ENCODE data around the gene SH3RF3. TPM values are rescaled to one million over a fixed set of nuclear protein-coding genes. Genes with fewer than 3 reads are reported as not detected.

The SH3RF3 gene
- total RNA-seq, 2 experiments from 2014 or later = 1.9 to 2.3 TPM

DNA sequence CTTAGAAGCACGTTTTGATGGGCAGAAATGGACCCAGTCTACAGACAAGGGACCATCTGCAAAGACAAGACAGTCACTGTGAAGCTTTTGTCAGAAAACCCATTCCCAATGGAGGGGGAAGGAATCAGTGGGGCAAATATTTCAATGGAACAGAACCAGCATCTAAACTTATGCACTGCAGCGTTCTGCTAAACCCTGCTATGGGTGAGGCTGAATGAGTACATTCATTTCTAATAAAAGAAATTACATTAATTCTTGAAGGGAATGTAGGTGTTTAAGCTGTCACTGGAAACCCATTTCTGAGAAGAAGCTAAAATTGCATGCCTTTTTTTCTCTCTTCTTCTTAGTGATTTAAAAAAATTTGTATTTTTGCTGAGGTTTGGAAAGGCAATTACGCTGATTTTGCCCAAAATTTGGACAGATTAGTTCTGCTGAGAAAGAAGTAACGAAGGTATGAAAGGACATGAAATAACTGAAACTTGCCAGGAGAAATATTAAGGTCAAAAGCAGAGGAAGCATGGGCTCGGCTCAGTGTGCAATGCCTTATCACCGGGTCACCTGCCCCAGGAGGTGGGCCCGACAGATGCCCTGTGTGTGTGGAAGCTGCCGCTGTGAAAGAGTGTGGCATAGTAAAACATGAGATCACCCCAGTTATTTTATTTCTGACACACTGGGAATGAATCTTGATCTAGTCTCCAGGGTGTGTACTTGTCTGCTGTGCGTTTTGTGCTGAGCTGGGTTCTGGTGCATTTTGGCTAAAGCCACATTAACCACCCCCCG is 24.2 kb downstream of the SH3RF3 start:
- Mint-ChIP-seq H3K27ac (no peak overlapping the region), H3K27me3 (no peaks in the 10 kb centered on the region), H3K4me1 (ENCODE audit: low read depth) (peaks cover 25% of the 10 kb centered on the region), H3K9me3 (no peaks in the 10 kb centered on the region), H3K36me3 (ENCODE audit: low read depth) (no peaks in the 10 kb centered on the region), H3K4me3 (no peak overlapping the region)
- no peak for DNase-seq
- TF ChIP-seq CTCF (IDR thresholded peaks at IDR 0.05) = no peak
- ChIA-PET POLR2A (no interaction called here), CTCF (interaction anchor here (0.8 kb wide), 1 partner anchor 88 kb away, joined by 4 read pairs; no protein-coding TSS in a partner anchor)
- intact Hi-C loops (cut with micrococcal nuclease) = no loop called here
- ATAC-seq = no peak

DNA sequence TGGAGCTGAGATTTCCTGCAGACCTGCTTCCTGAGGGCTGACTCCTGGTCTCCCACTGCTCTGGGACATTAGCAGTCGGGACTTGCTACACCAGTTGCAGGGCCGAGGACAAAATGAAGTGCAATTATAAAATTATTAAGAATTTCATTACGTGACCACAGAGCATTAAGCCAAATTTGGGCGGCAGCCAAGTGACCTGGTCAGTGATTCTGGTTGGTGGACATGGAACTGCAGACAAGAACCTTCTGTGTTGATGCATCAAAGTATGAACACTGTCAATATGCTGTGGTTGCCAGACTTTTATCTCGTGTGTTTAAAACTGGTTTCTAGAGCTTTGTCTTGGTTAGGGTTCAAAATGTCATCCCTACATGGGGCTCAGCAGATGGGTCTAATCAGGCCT is 24.8 kb downstream of the SH3RF3 start:
- no peaks in the 10 kb centered on the region for H3K36me3 Mint-ChIP-seq (ENCODE audit: low read depth)
- POLR2A ChIA-PET = no interaction called here
- H3K9me3 Mint-ChIP-seq = no peaks in the 10 kb centered on the region
- intact Hi-C loops (cut with micrococcal nuclease) = no loop called here
- ATAC-seq = no peak
- CTCF ChIA-PET = interaction anchor here (0.8 kb wide), 1 partner anchor 87 kb away, joined by 4 read pairs; no protein-coding TSS in a partner anchor
- no peak for TF ChIP-seq CTCF (IDR thresholded peaks at IDR 0.05)
- peaks cover 20% of the 10 kb centered on the region for H3K4me1 Mint-ChIP-seq (ENCODE audit: low read depth)
- no peak overlapping the region for H3K4me3 Mint-ChIP-seq
- H3K27me3 Mint-ChIP-seq = no peaks in the 10 kb centered on the region
- H3K27ac Mint-ChIP-seq = no peak overlapping the region
- no peak for DNase-seq

GRCh38 chr2:109154226-109154625 is 25.2 kb downstream of the SH3RF3 start:
- H3K27me3 Mint-ChIP-seq = no peaks in the 10 kb centered on the region
- no peak for ATAC-seq
- DNase-seq = no peak
- no peaks in the 10 kb centered on the region for H3K9me3 Mint-ChIP-seq
- intact Hi-C loops (cut with micrococcal nuclease) = no loop called here
- ChIA-PET POLR2A (no interaction called here), CTCF (no interaction called here)
- no peak overlapping the region for H3K4me3 Mint-ChIP-seq
- TF ChIP-seq CTCF (IDR thresholded peaks at IDR 0.05) = no peak
- H3K4me1 Mint-ChIP-seq (ENCODE audit: low read depth) = peaks cover 20% of the 10 kb centered on the region
- H3K27ac Mint-ChIP-seq = no peak overlapping the region
- no peaks in the 10 kb centered on the region for H3K36me3 Mint-ChIP-seq (ENCODE audit: low read depth)

DNA sequence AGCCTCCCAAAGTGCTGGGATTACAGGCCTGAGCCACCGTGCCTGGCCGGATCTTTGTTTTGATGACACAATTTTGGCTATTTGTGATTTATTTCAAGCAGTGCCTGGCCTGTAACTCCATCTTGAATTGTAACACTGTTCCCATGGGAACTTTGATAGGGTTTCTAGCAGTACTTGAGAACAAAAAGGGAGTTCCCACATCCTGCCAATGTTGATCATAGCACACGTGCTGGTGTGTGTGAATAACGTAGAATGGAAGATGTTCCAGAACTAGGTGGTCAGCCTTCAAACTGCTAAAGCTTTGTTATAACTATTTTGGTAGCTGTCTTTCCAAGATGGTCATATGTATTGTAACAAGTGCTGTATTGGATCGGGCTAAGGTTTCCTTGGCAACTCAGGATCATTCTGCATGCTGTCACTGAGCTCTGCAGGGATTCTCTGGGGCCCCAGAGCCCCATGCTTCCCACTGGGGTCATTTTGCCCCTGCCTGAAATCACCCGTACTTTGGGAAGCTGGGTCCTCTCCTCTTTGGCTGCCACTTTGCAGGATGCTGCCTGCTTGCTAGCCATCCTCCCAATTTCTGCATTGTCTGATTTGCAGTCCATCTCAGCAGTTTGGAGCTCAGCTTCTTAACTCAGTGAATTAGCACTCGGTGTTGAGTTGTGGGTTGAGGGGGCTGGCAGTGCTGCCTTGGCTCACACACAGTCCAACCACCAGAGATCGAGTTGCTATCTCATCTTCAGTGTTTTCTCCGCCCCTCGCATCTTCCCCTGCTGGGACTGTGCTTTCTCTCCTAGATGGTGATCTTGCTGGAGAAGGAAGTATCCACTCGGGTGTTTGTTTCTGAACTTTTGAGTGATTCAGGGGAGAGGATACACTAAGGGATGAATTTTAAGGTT is 26.8 kb downstream of the SH3RF3 start:
- POLR2A ChIA-PET = no interaction called here
- no peaks in the 10 kb centered on the region for H3K9me3 Mint-ChIP-seq
- no peak for TF ChIP-seq CTCF (IDR thresholded peaks at IDR 0.05)
- peaks cover 12% of the 10 kb centered on the region for H3K4me1 Mint-ChIP-seq (ENCODE audit: low read depth)
- CTCF ChIA-PET = no interaction called here
- no peaks in the 10 kb centered on the region for H3K36me3 Mint-ChIP-seq (ENCODE audit: low read depth)
- H3K4me3 Mint-ChIP-seq = no peak overlapping the region
- ATAC-seq (no peak), DNase-seq (no peak)
- intact Hi-C loops (cut with micrococcal nuclease) = no loop called here
- H3K27ac Mint-ChIP-seq = no peak overlapping the region
- H3K27me3 Mint-ChIP-seq = no peaks in the 10 kb centered on the region

Measured in activated CD8-positive, alpha-beta T cell treated with anti-CD3 and anti-CD28 coated beads for 36 hours (primary cell).